HepG2 (cell line): ENCODE measurements around the gene NPPB. TPM values are rescaled to one million over a fixed set of nuclear protein-coding genes. Genes with fewer than 3 reads are reported as not detected.

ENCODE experiments used
- ATF7 ChIP-seq, 2 experiments: fragments of 450-650 bp in 1 of 2; sonication (generic) in 1 of 2; formaldehyde crosslinking in 1 of 2; IDR thresholded peaks; 2 replicates each; pipeline versions ENCODE4 v1.4.0 to v1.6.1; 2016 to 2020; ENCODE audit warnings: antibody characterized with exemption in 1 of 2, mild to moderate bottlenecking in 1 of 2, missing genetic modification reagents in 1 of 2
- CERS6 ChIP-seq: sonication (generic); formaldehyde crosslinking; IDR thresholded peaks from 2 replicates; pipeline ENCODE4 v1.5.0; 2020; ENCODE audit warnings: missing genetic modification reagents
- E2F1 ChIP-seq: sonication (generic); formaldehyde crosslinking; IDR thresholded peaks from 2 replicates; pipeline ENCODE4 v1.5.0; 2020; ENCODE audit warnings: missing genetic modification reagents
- FOSL2 ChIP-seq: sonication (generic); formaldehyde crosslinking; IDR thresholded peaks from 2 replicates; pipeline ENCODE4 v1.4.0; 2020; ENCODE audit warnings: missing genetic modification reagents
- FOXC1 ChIP-seq: sonication (generic); formaldehyde crosslinking; IDR thresholded peaks from 2 replicates; pipeline ENCODE4 v1.8.0; 2022; ENCODE audit warnings: mild to moderate bottlenecking, missing genetic modification reagents, borderline replicate concordance
- HMG20B ChIP-seq: conservative IDR thresholded peaks from 2 replicates; pipeline ENCODE4 v1.6.1; 2016; ENCODE audit warnings: missing genetic modification reagents, missing compliant biosample characterization
- IRX3 ChIP-seq: sonication (generic); formaldehyde crosslinking; IDR thresholded peaks from 2 replicates; pipeline ENCODE4 v1.8.1; 2023; ENCODE audit warnings: mild to moderate bottlenecking, low read depth, missing genetic modification reagents, borderline replicate concordance
- MIXL1 ChIP-seq: IDR thresholded peaks from 2 replicates; pipeline ENCODE4 v1.6.1; 2016
- RBM22 ChIP-seq: fragments of 200-400 bp; formaldehyde crosslinking; optimal IDR thresholded peaks from 2 replicates; pipeline ENCODE3; 2017; ENCODE audit warnings: mild to moderate bottlenecking, low read length, moderate library complexity
- TBX2 ChIP-seq: sonication (generic); formaldehyde crosslinking; IDR thresholded peaks from 2 replicates; pipeline ENCODE4 v1.5.0; 2020; ENCODE audit warnings: missing genetic modification reagents, mild to moderate bottlenecking, borderline replicate concordance
- ZBTB1 ChIP-seq: sonication (generic); formaldehyde crosslinking; IDR thresholded peaks from 2 replicates; pipeline ENCODE4 v1.4.0; 2020; ENCODE audit warnings: missing genetic modification reagents, borderline replicate concordance
- ZBTB7A ChIP-seq: sonication (generic); formaldehyde crosslinking; IDR thresholded peaks from 2 replicates; pipeline ENCODE4 v1.8.0; 2022; ENCODE audit warnings: mild to moderate bottlenecking, missing genetic modification reagents
- ZFP41 ChIP-seq: sonication (generic); formaldehyde crosslinking; IDR thresholded peaks from 2 replicates; pipeline ENCODE4 v1.4.0; 2020; ENCODE audit warnings: mild to moderate bottlenecking, missing genetic modification reagents, borderline replicate concordance
- ZNF251 ChIP-seq: sonication (generic); formaldehyde crosslinking; IDR thresholded peaks from 2 replicates; pipeline ENCODE4 v1.9.0; 2021; ENCODE audit warnings: mild to moderate bottlenecking, missing genetic modification reagents
- ZNF260 ChIP-seq: sonication (generic); formaldehyde crosslinking; IDR thresholded peaks from 2 replicates; pipeline ENCODE4 v1.4.0; 2020; ENCODE audit warnings: missing genetic modification reagents, low read depth, mild to moderate bottlenecking, borderline replicate concordance
- ZNF33A ChIP-seq: sonication (generic); formaldehyde crosslinking; IDR thresholded peaks from 2 replicates; pipeline ENCODE4 v1.5.1; 2020; ENCODE audit warnings: missing genetic modification reagents, mild to moderate bottlenecking, moderate library complexity, borderline replicate concordance
- ZNF570 ChIP-seq: sonication (generic); formaldehyde crosslinking; IDR thresholded peaks from 2 replicates; pipeline ENCODE4 v1.4.0; 2020; ENCODE audit warnings: mild to moderate bottlenecking, missing genetic modification reagents, borderline replicate concordance
- ZNF776 ChIP-seq: sonication (generic); formaldehyde crosslinking; IDR thresholded peaks from 2 replicates; pipeline ENCODE4 v1.4.0; 2020; ENCODE audit warnings: mild to moderate bottlenecking, missing genetic modification reagents
- polyA plus RNA-seq, 8 experiments: library from polyadenylated mRNA; depleted of rRNA in 3 of 8; stranded (reverse) in 7 of 8; unstranded in 1 of 8; fragments of >200 nt; fragmentation: Illumina TruSeq in 4 of 8; extraction: Trizol in 4 of 8; gene quantifications; 2 replicates each; pipeline versions ENCODE4 v1.2.1 to v1.2.3, GENCODE V29; 2011 to 2016; ENCODE audit warnings: low read depth in 4 of 8, missing spikeins in 1 of 8, mixed read lengths in 1 of 8; ENCODE audit not compliant: insufficient read depth in 1 of 8
- total RNA-seq, 5 experiments: library from RNA; depleted of rRNA; stranded (reverse); fragments of >200 nt; fragmentation: Illumina TruSeq; extraction: Trizol; gene quantifications; 2 replicates each; pipeline ENCODE4 v1.2.3, GENCODE V29; 2016; ENCODE audit warnings: low read depth in 1 of 5
- TF ChIP-seq, protein P1 (sequence below), 2 experiments: sonication (generic) in 1 of 2; formaldehyde crosslinking in 1 of 2; IDR thresholded peaks; 2 replicates each; pipeline versions ENCODE4 v1.4.0 to v1.6.1; 2016 to 2020; ENCODE audit warnings: borderline replicate concordance in 1 of 2, low read depth in 1 of 2, mild to moderate bottlenecking in 1 of 2, missing genetic modification reagents in 1 of 2
- TF ChIP-seq, protein P2 (sequence below), 2 experiments: fragments of 450-650 bp in 1 of 2; sonication (generic) in 1 of 2; formaldehyde crosslinking; IDR thresholded peaks; 2 replicates each; pipeline versions ENCODE4 v1.5.0 to v1.8.0; 2020 to 2022; ENCODE audit warnings: mild to moderate bottlenecking in 1 of 2, missing genetic modification reagents in 1 of 2

The NPPB gene
- total and polyA plus RNA-seq, 2 of the 13 experiments (the other 11 are each of a cell fraction or from before 2014, with no cell fraction given), result 1.9 TPM; not detected in 1

- TF ChIP-seq, protein P1, sequence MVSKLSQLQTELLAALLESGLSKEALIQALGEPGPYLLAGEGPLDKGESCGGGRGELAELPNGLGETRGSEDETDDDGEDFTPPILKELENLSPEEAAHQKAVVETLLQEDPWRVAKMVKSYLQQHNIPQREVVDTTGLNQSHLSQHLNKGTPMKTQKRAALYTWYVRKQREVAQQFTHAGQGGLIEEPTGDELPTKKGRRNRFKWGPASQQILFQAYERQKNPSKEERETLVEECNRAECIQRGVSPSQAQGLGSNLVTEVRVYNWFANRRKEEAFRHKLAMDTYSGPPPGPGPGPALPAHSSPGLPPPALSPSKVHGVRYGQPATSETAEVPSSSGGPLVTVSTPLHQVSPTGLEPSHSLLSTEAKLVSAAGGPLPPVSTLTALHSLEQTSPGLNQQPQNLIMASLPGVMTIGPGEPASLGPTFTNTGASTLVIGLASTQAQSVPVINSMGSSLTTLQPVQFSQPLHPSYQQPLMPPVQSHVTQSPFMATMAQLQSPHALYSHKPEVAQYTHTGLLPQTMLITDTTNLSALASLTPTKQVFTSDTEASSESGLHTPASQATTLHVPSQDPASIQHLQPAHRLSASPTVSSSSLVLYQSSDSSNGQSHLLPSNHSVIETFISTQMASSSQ (IDR thresholded peaks at IDR 0.05; ENCODE audit: low read depth), result no peak
- TF ChIP-seq, protein P1 (CRISPR knock-in tag; IDR thresholded peaks at IDR 0.05; ENCODE audit: borderline replicate concordance), result no peak
- TF ChIP-seq, protein P2, sequence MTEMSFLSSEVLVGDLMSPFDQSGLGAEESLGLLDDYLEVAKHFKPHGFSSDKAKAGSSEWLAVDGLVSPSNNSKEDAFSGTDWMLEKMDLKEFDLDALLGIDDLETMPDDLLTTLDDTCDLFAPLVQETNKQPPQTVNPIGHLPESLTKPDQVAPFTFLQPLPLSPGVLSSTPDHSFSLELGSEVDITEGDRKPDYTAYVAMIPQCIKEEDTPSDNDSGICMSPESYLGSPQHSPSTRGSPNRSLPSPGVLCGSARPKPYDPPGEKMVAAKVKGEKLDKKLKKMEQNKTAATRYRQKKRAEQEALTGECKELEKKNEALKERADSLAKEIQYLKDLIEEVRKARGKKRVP (CRISPR knock-in tag; IDR thresholded peaks at IDR 0.05), result peak in 1 of 2 experiments; percentile 73; a peak in 2 of 4 replicates
- peak; percentile 95 for TF ChIP-seq ZBTB7A (CRISPR knock-in tag)
- TF ChIP-seq FOSL2 (CRISPR knock-in tag), result peak; percentile 75
- TF ChIP-seq ZFP41 (CRISPR knock-in tag), result peak; percentile 87; the same call in 1 of the 2 replicates
- no peak for TF ChIP-seq ATF7 (IDR thresholded peaks at IDR 0.05)
- 0 out of 2 replicates have a peak, but pooled peaks have one; percentile 27 for TF ChIP-seq ATF7 (CRISPR knock-in tag; IDR thresholded peaks at IDR 0.05)
- TF ChIP-seq ZNF260, result no peak
- peak; percentile 90; the same call in 1 of the 2 replicates for TF ChIP-seq MIXL1
- TF ChIP-seq ZNF570, result 0 out of 2 replicates have a peak, but pooled peaks have one; percentile 79
- peak; percentile 88; the same call in 1 of the 2 replicates for TF ChIP-seq ZBTB1 (CRISPR knock-in tag)
- no peak for TF ChIP-seq RBM22
- TF ChIP-seq HMG20B (CRISPR knock-in tag), result peak; percentile 76
- peak; percentile 91; the same call in 1 of the 2 replicates for TF ChIP-seq IRX3 (CRISPR knock-in tag)
- peak; percentile 82; the same call in 1 of the 2 replicates for TF ChIP-seq ZNF776
- TF ChIP-seq E2F1, result peak; percentile 69; the same call in 1 of the 2 replicates
- TF ChIP-seq ZNF251 (CRISPR knock-in tag), result peak; percentile 64; the same call in 1 of the 2 replicates
- peak; percentile 86 for TF ChIP-seq CERS6 (CRISPR knock-in tag)
- TF ChIP-seq ZNF33A (CRISPR knock-in tag), result no peak
- TF ChIP-seq TBX2 (CRISPR knock-in tag), result peak; percentile 80; the same call in 1 of the 2 replicates
- TF ChIP-seq FOXC1, result peak; percentile 95
Observed at GRCh38 chr1:11858968-11859871, 475 bp upstream of the NPPB start (continued).
